LNCAP (cell line): ENCODE measurements around the gene ERF.

Experiments
- CTCF ChIP-seq: fragments of 450-650 bp; IDR thresholded peaks from 2 replicates; pipeline ENCODE4 v1.5.1; 2017; ENCODE audit warnings: mild to moderate bottlenecking

Gene ERF

GRCh38 chr19:42201489-42202289, 53.2 kb downstream of the ERF start:
- no peak for TF ChIP-seq CTCF

GRCh38 chr19:42200116-42200715, 54.7 kb downstream of the ERF start:
- TF ChIP-seq CTCF: no peak

DNA sequence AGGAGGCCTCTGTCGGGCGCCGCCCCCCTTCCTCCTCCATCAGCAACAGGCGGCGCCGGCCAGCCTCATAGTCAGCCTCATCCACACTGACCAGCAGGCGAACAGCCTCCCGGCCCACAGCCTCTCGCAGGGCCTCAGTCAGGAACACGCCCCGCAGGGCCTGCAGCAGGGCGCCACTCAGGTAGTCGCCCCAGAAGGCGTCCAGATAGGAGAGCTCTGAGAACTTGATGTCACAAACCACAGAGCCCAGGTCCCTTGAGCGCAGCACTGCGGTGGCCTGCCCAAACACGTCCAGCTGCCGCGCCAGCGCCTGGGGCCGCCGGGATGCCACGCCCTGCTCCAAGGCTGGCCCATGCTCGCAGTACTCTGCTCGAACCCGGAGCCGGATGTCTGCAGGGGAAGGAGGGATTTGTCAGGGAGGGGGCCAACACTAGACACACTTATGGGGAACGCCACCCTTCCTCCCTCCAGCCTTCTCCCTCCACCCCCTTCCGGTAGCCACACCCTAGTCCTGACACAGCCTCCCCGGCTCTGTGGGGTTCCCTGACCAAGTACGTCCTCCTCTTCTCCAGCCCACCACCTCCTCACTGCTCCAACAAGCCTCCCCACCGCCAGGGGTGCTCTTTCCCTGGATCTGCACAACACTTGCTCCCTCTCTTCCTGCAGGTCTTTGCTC, 55.4 kb downstream of the ERF start:
- TF ChIP-seq CTCF: no peak

DNA sequence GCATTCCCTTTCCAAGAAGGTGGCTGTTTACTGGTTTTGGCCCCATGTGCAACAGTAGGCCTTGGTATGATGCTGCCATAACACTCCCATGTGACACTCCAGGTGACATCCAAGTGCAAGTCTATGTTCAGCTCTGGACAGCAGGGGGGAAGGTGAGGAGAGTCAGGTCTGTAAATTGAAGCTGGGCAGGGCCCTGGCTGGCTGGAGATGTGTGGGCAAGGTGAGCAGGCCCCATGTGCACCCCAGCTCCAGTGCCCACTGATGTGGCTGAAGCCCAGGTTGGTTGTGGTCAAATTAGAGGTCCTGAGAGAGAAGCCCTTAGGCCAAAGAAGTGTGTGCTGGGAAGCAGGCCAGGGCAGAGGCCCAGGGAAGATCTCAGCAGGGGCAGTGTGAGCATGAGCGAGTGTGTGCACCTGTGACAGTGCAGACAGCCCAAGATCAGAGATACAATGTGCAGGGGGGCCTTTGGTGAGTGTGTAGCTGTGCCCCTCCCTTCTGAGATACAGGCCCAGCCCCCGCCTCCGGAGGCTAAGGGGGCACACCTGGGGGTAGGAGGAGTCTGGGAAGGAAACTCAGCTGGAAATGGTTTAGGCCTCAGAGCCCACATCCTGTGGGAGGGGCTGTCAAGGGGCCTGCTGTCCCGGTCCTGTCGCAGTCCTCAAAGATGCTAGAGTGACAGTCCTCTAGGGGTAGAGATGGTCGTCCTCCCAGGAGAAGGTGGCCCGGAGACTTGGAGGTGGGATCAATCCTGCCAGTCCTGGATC, 56.1 kb downstream of the ERF start:
- no peak for TF ChIP-seq CTCF
